HG03342 (cell line): ENCODE data around the gene ARHGAP45.
A peak's percentile ranks its signal among the peaks of the same experiment; 100 is the strongest.
"Not testable (repeated sequence)": the region's sequence is repeated elsewhere in the genome, so short reads cannot be mapped to it uniquely, and the experiment has no call there.

ENCODE experiments used
- ATAC-seq: cut with Tn5 transposase; IDR thresholded peaks from one replicate; pipeline ENCODE4 v1.9.1; 2021; ENCODE audit warnings: mild to moderate bottlenecking, moderate library complexity; ENCODE audit not compliant: unreplicated experiment

The ARHGAP45 gene

DNA sequence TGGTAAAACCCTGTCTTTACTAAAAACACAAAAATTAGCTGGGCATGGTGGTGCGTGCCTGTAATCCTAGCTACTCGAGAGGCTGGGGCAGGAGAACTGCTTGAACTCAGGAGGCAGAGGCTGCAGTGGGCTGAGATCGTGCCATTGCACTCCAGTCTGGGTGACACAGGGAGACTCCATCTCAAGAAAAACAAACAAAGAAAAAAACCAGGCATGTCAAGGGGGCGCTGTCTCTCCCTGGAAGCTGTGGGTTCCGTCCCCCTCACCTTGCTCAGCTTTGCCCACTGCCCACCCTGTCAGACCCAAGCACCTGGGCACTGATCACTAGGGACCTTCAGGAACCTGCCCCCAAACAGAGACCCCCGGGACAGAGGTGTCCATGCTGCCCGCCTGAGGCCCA, 62.1 kb downstream of the ARHGAP45 start:
- ATAC-seq, result not testable (repeated sequence)

DNA sequence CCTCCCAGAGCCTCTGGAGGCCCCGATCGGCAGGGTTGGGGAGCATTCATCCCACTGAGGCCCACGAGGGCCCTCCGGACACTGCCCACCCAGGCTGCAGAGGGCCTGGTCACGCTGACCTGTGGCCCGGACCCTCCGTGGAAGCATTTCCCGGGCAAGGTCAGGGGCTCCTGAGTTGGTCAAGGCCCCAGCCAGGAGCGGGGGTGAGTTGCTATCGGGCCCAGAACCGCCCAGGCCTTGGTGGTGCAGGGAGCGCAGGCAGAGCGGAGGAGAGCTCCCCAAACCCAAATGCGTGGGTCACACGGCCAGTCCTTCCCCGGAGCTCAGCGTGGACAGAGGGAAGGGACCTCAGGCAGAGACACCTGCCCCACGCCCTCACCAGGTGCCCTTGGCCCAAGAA, 62.6 kb downstream of the ARHGAP45 start:
- ATAC-seq, result no peak

DNA sequence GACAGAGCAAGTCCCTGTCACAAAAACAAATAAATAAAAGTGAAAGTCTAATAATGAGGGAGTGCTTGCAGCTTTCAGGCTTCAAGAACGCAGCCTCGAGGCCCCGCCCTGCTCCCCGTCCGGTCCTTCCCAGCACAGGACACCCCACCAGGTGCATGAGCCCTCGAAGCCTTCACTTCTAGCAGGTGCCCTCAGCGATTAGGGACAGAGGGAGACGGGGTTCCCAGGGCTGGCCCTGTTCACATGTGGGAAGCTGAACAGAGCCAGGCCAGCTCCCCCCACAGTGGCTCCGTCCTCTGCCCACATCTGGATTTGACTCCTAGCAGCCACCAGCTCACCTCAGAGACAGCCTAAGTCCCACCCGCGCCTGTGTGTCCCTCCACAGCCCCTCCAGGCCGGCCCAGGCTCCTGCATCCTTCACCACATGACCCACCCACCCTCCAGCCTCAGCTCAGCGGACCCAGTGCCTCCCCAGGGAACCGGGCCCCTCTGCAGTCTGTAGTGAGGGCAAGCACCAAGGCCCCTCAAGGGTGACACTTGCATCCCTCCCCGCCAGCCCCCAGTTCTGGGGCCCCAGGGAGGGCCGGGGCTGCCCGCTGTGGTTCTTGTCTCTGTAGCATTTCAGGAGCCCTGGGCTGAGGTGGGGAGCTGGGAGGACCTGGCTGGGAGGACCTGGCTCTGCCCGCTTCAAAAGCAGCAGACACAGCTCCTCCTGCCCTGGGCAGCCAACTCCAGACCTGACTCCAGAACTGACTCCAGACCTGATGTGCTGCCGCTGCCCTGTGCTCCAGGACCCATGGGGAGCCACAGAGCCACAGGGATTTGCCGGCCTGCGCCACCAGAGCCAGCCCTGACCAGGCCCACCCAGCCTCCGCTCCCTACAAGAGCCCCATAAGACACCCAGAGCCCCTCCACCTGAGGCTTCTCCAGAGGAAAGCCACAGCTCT, 64.1 kb downstream of the ARHGAP45 start:
- no peak for ATAC-seq

DNA sequence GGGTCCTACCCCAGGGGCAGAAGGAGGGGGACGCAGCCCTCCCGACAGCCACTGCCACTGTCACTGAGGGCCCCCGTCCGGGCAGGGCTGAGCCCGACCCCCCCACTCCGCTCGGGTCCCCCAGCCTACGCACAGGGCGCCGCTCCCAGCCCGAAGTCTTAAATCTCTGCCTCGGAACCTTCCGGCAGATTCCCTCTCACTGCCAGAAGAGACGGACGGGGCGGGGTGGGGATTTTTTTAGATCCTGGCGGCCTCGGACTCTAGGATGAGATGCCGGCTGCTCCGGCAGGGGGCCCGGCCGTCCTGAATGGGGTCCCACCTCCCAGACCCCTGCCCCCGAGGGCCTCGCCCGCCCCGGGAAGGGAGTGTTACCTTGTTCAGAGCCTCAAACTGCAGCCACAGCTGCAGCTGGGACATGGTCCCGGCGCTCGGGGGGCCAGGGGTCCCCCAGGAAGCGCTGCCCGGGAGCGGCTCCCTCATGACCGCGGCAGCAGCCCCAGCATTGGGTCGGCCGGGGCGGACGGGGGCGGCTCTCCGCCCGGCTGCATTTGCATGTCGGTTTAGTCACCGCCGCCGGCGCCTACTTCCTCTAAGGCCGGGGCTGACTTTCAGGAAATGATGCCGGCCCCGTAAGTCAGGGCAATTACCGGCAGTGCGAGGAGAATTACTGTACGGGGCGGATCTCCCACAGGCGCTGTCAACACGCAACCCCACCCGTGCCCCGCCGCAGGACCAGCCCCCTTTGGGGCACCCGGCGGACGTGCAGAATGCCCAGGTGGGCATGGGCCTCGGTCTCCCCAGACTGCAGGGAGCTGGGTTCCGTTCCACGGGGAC, 65.0 kb downstream of the ARHGAP45 start:
- ATAC-seq, result peak; percentile 50

DNA sequence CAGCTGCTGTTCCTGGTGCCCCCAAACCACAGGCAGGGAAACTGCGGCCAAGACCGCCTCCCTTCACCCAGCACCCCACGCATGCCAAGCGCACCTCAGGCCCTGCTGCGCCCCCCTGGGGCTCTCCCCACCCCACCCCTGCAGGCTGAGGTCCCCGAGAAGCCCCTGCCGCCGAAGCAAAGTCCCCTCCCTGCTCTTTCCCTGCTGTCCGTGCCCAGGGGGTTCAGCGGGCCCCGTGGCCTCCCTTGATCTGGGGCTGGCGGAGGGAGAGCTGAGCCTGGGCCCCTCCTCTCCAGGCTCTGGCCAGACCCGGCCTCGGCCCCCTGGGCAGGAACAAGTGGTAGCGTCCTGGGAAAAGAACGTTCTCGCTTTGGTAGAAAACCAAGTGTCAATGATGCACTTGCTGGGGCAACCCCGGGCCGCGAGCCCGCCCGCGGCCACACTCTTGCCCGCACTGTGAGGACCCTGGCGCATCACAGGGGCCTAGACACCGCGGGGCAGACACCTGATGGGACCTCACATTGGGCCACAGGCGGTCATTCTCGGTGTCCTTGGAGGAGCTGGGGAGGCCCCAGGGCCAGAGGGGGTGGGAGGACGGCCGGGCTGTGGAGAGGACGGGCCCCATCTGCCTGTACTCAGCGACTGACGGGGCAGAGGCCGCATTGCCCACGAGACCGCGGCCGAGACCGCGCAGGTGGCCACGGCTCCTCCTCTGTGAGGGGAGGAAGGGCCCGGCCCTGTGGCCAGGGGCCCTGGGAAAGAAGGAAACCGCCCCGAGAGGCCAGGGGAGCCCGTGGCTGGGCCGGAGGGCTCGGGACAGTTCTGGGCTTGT, 65.8 kb downstream of the ARHGAP45 start:
- no peak for ATAC-seq

DNA sequence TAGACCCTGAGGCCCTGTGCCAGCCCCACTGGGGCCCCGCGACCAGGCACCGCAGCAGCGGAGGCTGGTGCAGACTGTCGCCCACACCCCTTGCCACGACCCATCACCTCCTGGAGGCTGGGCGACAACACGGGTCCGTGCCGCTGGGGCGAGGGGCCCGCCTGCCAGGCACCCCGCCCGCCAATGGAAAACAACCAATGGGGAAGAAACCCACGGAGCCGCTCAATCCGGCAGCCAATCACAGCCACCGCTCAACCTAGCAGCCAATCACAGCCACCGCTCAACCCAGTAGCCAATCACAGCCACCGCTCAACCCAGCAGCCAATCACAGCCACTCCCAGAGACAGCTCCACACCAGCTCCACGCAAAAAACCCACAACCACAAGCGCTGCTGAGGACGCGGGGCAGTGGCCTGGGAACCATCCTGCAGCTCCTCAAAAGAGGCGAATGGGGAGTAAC, 66.5 kb downstream of the ARHGAP45 start:
- no peak for ATAC-seq

DNA sequence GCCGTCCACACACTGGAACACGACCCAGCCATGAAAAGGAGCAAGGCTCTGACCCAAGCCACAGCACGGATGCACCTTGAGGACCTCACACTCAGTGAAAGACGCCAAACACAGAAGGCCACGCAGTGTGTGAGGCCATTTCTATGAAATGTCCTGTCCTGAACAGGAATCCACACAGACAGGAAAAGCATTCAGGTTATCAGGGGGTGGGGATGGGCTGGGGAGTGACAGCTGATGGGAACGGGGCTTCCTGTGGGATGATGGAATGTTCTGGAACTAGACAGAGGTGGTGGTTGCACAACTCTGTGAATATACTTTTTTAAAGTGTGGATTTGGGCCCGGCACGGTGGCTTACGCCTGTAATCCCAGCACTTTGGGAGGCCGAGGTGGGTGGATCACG, 67.5 kb downstream of the ARHGAP45 start:
- no peak for ATAC-seq

DNA sequence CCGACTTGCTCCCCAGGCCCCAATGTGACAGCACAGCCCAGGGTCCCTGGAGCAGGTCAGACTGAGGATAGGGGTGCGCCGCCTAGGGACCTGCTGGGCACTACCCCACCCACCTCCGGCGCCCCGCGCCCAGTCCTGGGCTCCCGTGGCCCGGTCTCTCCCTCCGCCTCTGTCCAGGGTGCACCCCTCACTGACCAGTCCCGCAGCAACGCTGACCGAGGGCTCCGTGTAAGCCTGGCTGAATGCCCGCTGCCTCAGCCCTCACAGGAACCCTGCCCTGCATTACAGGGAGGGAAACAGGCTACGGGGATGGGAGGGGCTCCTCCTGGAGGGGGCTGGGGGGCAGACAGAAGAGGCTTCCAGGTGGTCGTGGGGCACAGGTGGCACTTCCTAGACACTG, 68.5 kb downstream of the ARHGAP45 start:
- no peak for ATAC-seq

DNA sequence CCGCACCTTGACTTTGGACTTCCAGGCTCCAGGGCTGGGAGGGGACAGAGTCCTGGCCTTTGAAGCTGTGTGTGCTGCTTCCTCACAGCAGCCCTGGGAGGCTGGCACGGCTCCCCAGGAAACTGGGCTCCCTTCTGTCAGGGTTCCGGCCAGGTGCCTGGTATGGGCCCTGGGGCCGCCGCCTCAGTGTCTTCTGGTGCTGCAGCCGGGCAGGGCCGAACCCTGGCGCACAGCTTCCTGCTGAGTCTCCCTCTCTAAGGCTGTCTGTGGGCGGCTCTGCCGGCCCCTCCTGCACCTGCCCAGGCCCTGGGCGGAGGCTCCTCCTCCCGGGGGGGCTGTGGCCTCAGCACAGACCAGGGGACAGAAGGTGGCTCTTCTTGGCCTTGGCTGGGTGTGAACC, 69.2 kb downstream of the ARHGAP45 start:
- no peak for ATAC-seq
